IMR-90 (cell line): ENCODE data around the gene FBXL4. TPM values are rescaled to one million over a fixed set of nuclear protein-coding genes. Genes with fewer than 3 reads are reported as not detected.

ENCODE experiments used
- ATAC-seq: fragments of 200-7000 bp; cut with Tn5 transposase; 2 replicates; pipeline ENCODE4 v1.9.1; 2020; ENCODE audit warnings: low read depth, mild to moderate bottlenecking, moderate library complexity
- BruUV-seq: library from RNA; stranded (reverse); fragments of 400-500 nt; replicated peaks from 2 replicates; lab custom pipeline; 2021; lab: Mats Ljungman, UMichigan
- CTCF ChIA-PET: fragments of 300-600 bp; formaldehyde crosslinking; extraction: SDS; loops from one replicate; lab custom pipeline; 2021; ENCODE audit warnings: antibody characterized with exemption; lab: Yijun Ruan, JAX
- POLR2A ChIA-PET: fragments of 300-600 bp; sonication (Branson Sonifier 250); formaldehyde crosslinking; loops from one replicate; lab custom pipeline; 2022; ENCODE audit warnings: antibody characterized with exemption; ENCODE audit not compliant: unreplicated experiment; lab: Charles Lee
- DNase-seq: peaks from one replicate; pipeline ENCODE4 v3.0.0; 2013
- H2AFZ ChIP-seq: replicated peaks from 2 replicates; pipeline ENCODE3; 2013; ENCODE audit warnings: low read length, mild to moderate bottlenecking; ENCODE audit not compliant: poor library complexity
- H2AK5ac ChIP-seq: 2 replicates; pipeline ENCODE4 v1.6.1; 2013; ENCODE audit warnings: low read depth, low read length, inconsistent platforms
- H2AK9ac ChIP-seq: replicated peaks from 2 replicates; pipeline ENCODE3; 2013; ENCODE audit warnings: mild to moderate bottlenecking, low read depth, low read length, moderate library complexity; ENCODE audit not compliant: poor library complexity
- H2BK120ac ChIP-seq: 2 replicates; pipeline ENCODE4 v1.6.1; 2013; ENCODE audit warnings: low read depth, low read length, inconsistent platforms
- H2BK15ac ChIP-seq: 3 replicates; pipeline ENCODE4 v1.6.1; 2013; ENCODE audit warnings: low read depth, low read length, inconsistent platforms
- H2BK20ac ChIP-seq: 2 replicates; pipeline ENCODE4 v1.6.1; 2013; ENCODE audit warnings: low read depth, mild to moderate bottlenecking, inconsistent platforms, low read length, moderate library complexity
- H2BK5ac ChIP-seq: 2 replicates; pipeline ENCODE4 v1.6.1; 2013; ENCODE audit warnings: mild to moderate bottlenecking, low read depth, low read length, inconsistent platforms; ENCODE audit not compliant: poor library complexity, severe bottlenecking
- H3K14ac ChIP-seq: replicated peaks from 2 replicates; pipeline ENCODE4 v1.6.1; 2013; ENCODE audit warnings: low read depth, low read length, inconsistent platforms
- H3K18ac ChIP-seq: 2 replicates; pipeline ENCODE4 v1.6.1; 2013; ENCODE audit warnings: low read depth, low read length, control low read depth
- H3K23ac ChIP-seq: 2 replicates; pipeline ENCODE4 v1.6.1; 2013; ENCODE audit warnings: low read depth, low read length, inconsistent platforms
- H3K27ac ChIP-seq: 2 replicates; pipeline ENCODE4 v1.5.1; 2013; ENCODE audit warnings: mild to moderate bottlenecking, control low read depth, low read length; ENCODE audit not compliant: insufficient read depth
- H3K27me3 ChIP-seq: 2 replicates; pipeline ENCODE4 v1.6.1; 2013; ENCODE audit warnings: low read length; ENCODE audit not compliant: control insufficient read depth, insufficient read depth
- H3K36me3 ChIP-seq: 2 replicates; pipeline ENCODE4 v1.6.1; 2013; ENCODE audit warnings: low read length, mixed read lengths; ENCODE audit not compliant: control insufficient read depth, insufficient read depth
- H3K4ac ChIP-seq: 2 replicates; pipeline ENCODE4 v1.6.1; 2013; ENCODE audit warnings: low read depth, low read length, inconsistent platforms
- H3K4me1 ChIP-seq: 2 replicates; pipeline ENCODE4 v1.6.1; 2013; ENCODE audit warnings: low read length, mixed read lengths; ENCODE audit not compliant: control insufficient read depth, insufficient read depth
- H3K4me2 ChIP-seq: 2 replicates; pipeline ENCODE4 v1.6.1; 2013; ENCODE audit warnings: low read depth, mild to moderate bottlenecking, control low read depth, low read length, moderate library complexity
- H3K4me3 ChIP-seq: 2 replicates; pipeline ENCODE4 v1.5.1; 2013; ENCODE audit warnings: low read depth, mild to moderate bottlenecking, control low read depth, low read length, moderate library complexity; ENCODE audit not compliant: insufficient read depth
- H3K56ac ChIP-seq: 2 replicates; pipeline ENCODE4 v1.6.1; 2013; ENCODE audit warnings: low read length, inconsistent platforms; ENCODE audit not compliant: insufficient read depth; ENCODE audit errors: extremely low read depth
- H3K79me1 ChIP-seq, 2 experiments: 2 replicates each; pipeline ENCODE4 v1.6.1; 2013; ENCODE audit warnings: low read length in 2 of 2, inconsistent platforms in 1 of 2, low read depth in 1 of 2
- H3K9ac ChIP-seq: 2 replicates; pipeline ENCODE4 v1.6.1; 2013; ENCODE audit warnings: low read depth, low read length, control low read depth
- H3K9me1 ChIP-seq: 2 replicates; pipeline ENCODE4 v1.6.1; 2013; ENCODE audit warnings: low read length, inconsistent platforms; ENCODE audit not compliant: insufficient read depth
- H3K9me3 ChIP-seq: 2 replicates; pipeline ENCODE4 v1.6.1; 2013; ENCODE audit warnings: low read length; ENCODE audit not compliant: control insufficient read depth, insufficient read depth
- H4K20me1 ChIP-seq: 2 replicates; pipeline ENCODE4 v1.6.1; 2013; ENCODE audit warnings: low read length, inconsistent platforms; ENCODE audit not compliant: insufficient read depth
- H4K5ac ChIP-seq: 2 replicates; pipeline ENCODE4 v1.6.1; 2013; ENCODE audit warnings: mild to moderate bottlenecking, low read depth, low read length, control low read depth
- H4K8ac ChIP-seq, 2 experiments: 2 replicates each; pipeline ENCODE4 v1.6.1; 2013; ENCODE audit warnings: low read depth in 2 of 2, low read length in 2 of 2, control low read depth in 1 of 2, inconsistent platforms in 1 of 2
- H4K91ac ChIP-seq: 2 replicates; pipeline ENCODE4 v1.6.1; 2013; ENCODE audit warnings: low read depth, low read length, inconsistent platforms; ENCODE audit not compliant: insufficient read depth
- CHD1 ChIP-seq: IDR thresholded peaks from 2 replicates; pipeline ENCODE4 v1.6.1; 2012; ENCODE audit warnings: low read depth, low read length, improper control_type of control experiment
- ELK1 ChIP-seq: fragments of 150-350 bp; IDR thresholded peaks from 2 replicates; pipeline ENCODE4 v1.6.1; 2016; ENCODE audit warnings: low read depth, mild to moderate bottlenecking, low read length, moderate library complexity, borderline replicate concordance
- MAFK ChIP-seq: IDR thresholded peaks from 2 replicates; pipeline ENCODE4 v1.6.1; 2012; ENCODE audit warnings: low read depth, low read length, improper control_type of control experiment
- MAZ ChIP-seq: IDR thresholded peaks from 2 replicates; pipeline ENCODE4 v1.6.1; 2012; ENCODE audit warnings: low read depth, mild to moderate bottlenecking, low read length, improper control_type of control experiment, moderate library complexity, borderline replicate concordance
- MXI1 ChIP-seq: IDR thresholded peaks from 2 replicates; pipeline ENCODE4 v1.6.1; 2012; ENCODE audit warnings: low read depth, mild to moderate bottlenecking, low read length, moderate library complexity, borderline replicate concordance
- NFE2L2 ChIP-seq: fragments of 150-350 bp; IDR thresholded peaks from 2 replicates; pipeline ENCODE4 v1.6.1; 2016; ENCODE audit warnings: low read depth, mild to moderate bottlenecking, low read length
- RCOR1 ChIP-seq: IDR thresholded peaks from 2 replicates; pipeline ENCODE4 v1.6.1; 2012; ENCODE audit warnings: mild to moderate bottlenecking, low read length, improper control_type of control experiment; ENCODE audit not compliant: insufficient replicate concordance
- RFX5 ChIP-seq: IDR thresholded peaks from 2 replicates; pipeline ENCODE4 v1.8.0; 2012; ENCODE audit warnings: low read depth, mild to moderate bottlenecking, low read length, moderate library complexity
- WGBS, 2 experiments: methylation state at CpG; one replicate each; pipeline versions ENCODE4 v1.1.5 to v1.1.7; 2013; ENCODE audit warnings: missing lambda C conversion rate in 2 of 2; ENCODE audit not compliant: insufficient read length in 1 of 2; ENCODE audit errors: extremely low coverage in 2 of 2; 5-methylcytosine and 5-hydroxymethylcytosine counted together
- dilution Hi-C: fragments of 300-500 bp; cut with HindIII; formaldehyde crosslinking; loops from one replicate; pipeline ENCODE4 v1.14.3; 2018; ENCODE audit warnings: low sequenced_read_pairs; ENCODE audit not compliant: unreplicated experiment
- in situ Hi-C: fragments of 300-500 bp; cut with MboI; formaldehyde crosslinking; loops from 3 replicates; pipeline ENCODE4 v1.14.3; 2019; ENCODE audit warnings: low sequenced_read_pairs, inconsistent platforms, mixed read lengths
- intact Hi-C: fragments of 100-400 bp; cut with micrococcal nuclease; formaldehyde crosslinking; loops from 2 replicates; pipeline ENCODE4 v1.10.0; 2022
- polyA plus RNA-seq, 3 experiments: library from polyadenylated mRNA; depleted of rRNA; stranded (reverse); fragments of >200 nt; gene quantifications; 2 replicates each; pipeline ENCODE4 v1.2.3, GENCODE V29; 2012; ENCODE audit warnings: low replicate concordance in 1 of 3
- total RNA-seq: library from RNA; depleted of rRNA; stranded (reverse); fragments of >200 nt; gene quantifications from 2 replicates; pipeline ENCODE4 v1.2.3, GENCODE V29; 2012
- TF ChIP-seq, protein P1 (sequence below): fragments of 150-350 bp; IDR thresholded peaks from 2 replicates; pipeline ENCODE4 v1.6.1; 2017; ENCODE audit warnings: mild to moderate bottlenecking, antibody characterized with exemption, low read length, low read depth

The FBXL4 gene
- total and polyA plus RNA-seq, 2 of the 4 experiments (the other 2 are of a cell fraction) = 7.8 to 17.6 TPM

DNA sequence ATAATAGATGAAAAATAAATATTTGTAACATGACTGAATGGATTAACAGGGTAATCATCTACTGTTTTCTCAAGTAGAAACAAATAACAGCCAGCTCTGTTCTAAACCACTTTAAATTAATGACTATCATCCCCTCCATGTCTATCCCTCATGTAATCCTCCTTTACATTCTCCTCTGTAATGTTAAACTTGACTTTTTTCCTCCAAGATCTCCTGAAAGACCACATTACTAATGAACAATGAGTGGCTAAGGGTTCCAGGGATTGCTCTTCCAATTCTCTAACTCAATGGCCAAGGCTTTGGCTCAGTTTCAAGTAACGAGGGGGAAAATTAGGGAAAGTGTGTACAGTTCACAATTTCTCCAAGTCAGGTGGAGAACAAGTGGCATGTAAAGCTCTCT lies 37.6 kb upstream of the FBXL4 start:
- CTCF ChIA-PET = no interaction called here

More for the DNA sequence above, 37.6 kb upstream of the FBXL4 start:
- H2BK15ac ChIP-seq = no peak overlapping the region
- no peaks in the 10 kb centered on the region for H3K36me3 ChIP-seq
- no peak overlapping the region for H3K27ac ChIP-seq
- H3K23ac ChIP-seq = no peak overlapping the region
- no peak overlapping the region for H3K4me2 ChIP-seq
- no peaks in the 10 kb centered on the region for H4K20me1 ChIP-seq
- no peak overlapping the region for H3K14ac ChIP-seq
- in situ Hi-C loops = no loop called here
- no peaks in the 10 kb centered on the region for H3K9me3 ChIP-seq
- no peak overlapping the region for H2BK5ac ChIP-seq
- no peak overlapping the region for H2BK120ac ChIP-seq
- H2AFZ ChIP-seq = no peak overlapping the region
- H4K8ac ChIP-seq = no peak overlapping the region
- TF ChIP-seq CHD1 = no peak
- TF ChIP-seq ELK1 = no peak
- no peak for TF ChIP-seq RCOR1
- TF ChIP-seq MAFK = no peak
- TF ChIP-seq RFX5 = no peak
- TF ChIP-seq MAZ = no peak
- no peak for TF ChIP-seq NFE2L2
- TF ChIP-seq, protein P1, sequence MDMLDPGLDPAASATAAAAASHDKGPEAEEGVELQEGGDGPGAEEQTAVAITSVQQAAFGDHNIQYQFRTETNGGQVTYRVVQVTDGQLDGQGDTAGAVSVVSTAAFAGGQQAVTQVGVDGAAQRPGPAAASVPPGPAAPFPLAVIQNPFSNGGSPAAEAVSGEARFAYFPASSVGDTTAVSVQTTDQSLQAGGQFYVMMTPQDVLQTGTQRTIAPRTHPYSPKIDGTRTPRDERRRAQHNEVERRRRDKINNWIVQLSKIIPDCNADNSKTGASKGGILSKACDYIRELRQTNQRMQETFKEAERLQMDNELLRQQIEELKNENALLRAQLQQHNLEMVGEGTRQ = no peak
- TF ChIP-seq MXI1 = no peak
- H3K4me3 ChIP-seq = no peak overlapping the region
- POLR2A ChIA-PET = no interaction called here
- no peaks in the 10 kb centered on the region for H3K79me1 ChIP-seq
- H3K27me3 ChIP-seq = no peaks in the 10 kb centered on the region; the same call in 1 of the 2 replicates
- no peak overlapping the region for H2AK9ac ChIP-seq
- H2AK5ac ChIP-seq = no peak overlapping the region
- dilution Hi-C loops = no loop called here
- H3K18ac ChIP-seq = no peak overlapping the region
- no CpG with 5 or more reads among the region's 1 CpG for WGBS, 2 experiments
- no peaks in the 10 kb centered on the region for H3K9me1 ChIP-seq
- H3K9ac ChIP-seq = no peak overlapping the region
- no peak overlapping the region for H4K5ac ChIP-seq
- H4K91ac ChIP-seq = no peak overlapping the region
- no peak overlapping the region for H2BK20ac ChIP-seq
- no peaks in the 10 kb centered on the region for H3K4me1 ChIP-seq
- H3K4ac ChIP-seq = no peak overlapping the region
- H3K56ac ChIP-seq = no peak overlapping the region
- intact Hi-C loops = no loop called here
- BruUV-seq = no TSS peak
- no peak for ATAC-seq
- no peak for DNase-seq
